HG03064 (cell line): Measurements from ENCODE around the gene SDF2.
A peak's percentile ranks its signal among the peaks of the same experiment; 100 is the strongest.
"Not testable (repeated sequence)": the region's sequence is repeated elsewhere in the genome, so short reads cannot be mapped to it uniquely, and the experiment has no call there.

Source experiments
- ATAC-seq: cut with Tn5 transposase; IDR thresholded peaks from one replicate; pipeline ENCODE4 v1.9.1; 2021; ENCODE audit warnings: low read depth; ENCODE audit not compliant: unreplicated experiment

Gene SDF2

GRCh38 chr17:28635506-28635905 is 26.2 kb downstream of the SDF2 start:
- ATAC-seq, result no peak

GRCh38 chr17:28634206-28634865 is 27.4 kb downstream of the SDF2 start:
- no peak for ATAC-seq

- ATAC-seq, result no peak
Measured at GRCh38 chr17:28626818-28627217, 34.9 kb downstream of the SDF2 start.

GRCh38 chr17:28624148-28624547 is 37.6 kb downstream of the SDF2 start:
- ATAC-seq, result no peak

GRCh38 chr17:28623696-28624095 is 38.0 kb downstream of the SDF2 start:
- no peak for ATAC-seq

GRCh38 chr17:28622186-28622585 is 39.5 kb downstream of the SDF2 start:
- ATAC-seq, result no peak

- ATAC-seq, result no peak
Measured at GRCh38 chr17:28620010-28620409, 41.7 kb downstream of the SDF2 start.

- no peak for ATAC-seq
Measured at GRCh38 chr17:28618464-28618863, 43.2 kb downstream of the SDF2 start.

GRCh38 chr17:28616281-28616680 is 45.4 kb downstream of the SDF2 start:
- ATAC-seq, result no peak

- no peak for ATAC-seq
Measured at GRCh38 chr17:28615260-28615940, 46.3 kb downstream of the SDF2 start.

- ATAC-seq, result no peak
Measured at GRCh38 chr17:28613931-28614381, 47.8 kb downstream of the SDF2 start, which contains the start of gene RSKR. RSKR (minus strand) TSS chr17:28614185; CDS start chr17:28614161, 24 bp downstream.

- ATAC-seq, result no peak
Measured at GRCh38 chr17:28612936-28613872, 48.5 kb downstream of the SDF2 start.

GRCh38 chr17:28612531-28612930 is 49.2 kb downstream of the SDF2 start:
- ATAC-seq, result no peak

- no peak for ATAC-seq
Measured at GRCh38 chr17:28610376-28610775, 51.3 kb downstream of the SDF2 start.

GRCh38 chr17:28604031-28604430 is 57.7 kb downstream of the SDF2 start:
- not testable (repeated sequence) for ATAC-seq

- ATAC-seq, result peak; percentile 28
Measured at GRCh38 chr17:28599311-28600184, 62.2 kb downstream of the SDF2 start.

- peak; percentile 70 for ATAC-seq
Measured at GRCh38 chr17:28598799-28599310, 62.9 kb downstream of the SDF2 start, which contains the start of gene SPAG5. SPAG5 (minus strand) TSS chr17:28599025; CDS start chr17:28598946, 79 bp downstream.

GRCh38 chr17:28598389-28598788 is 63.3 kb downstream of the SDF2 start:
- ATAC-seq, result no peak
